Loucy (cell line): Measurements from ENCODE around the gene ANKRD10.

ENCODE experiments used
- EZH2phosphoT487 ChIP-seq: fragments of 200-600 bp; IDR thresholded peaks from 2 replicates; pipeline ENCODE4 v1.6.1; 2018; ENCODE audit warnings: antibody characterized with exemption, mild to moderate bottlenecking, moderate library complexity, borderline replicate concordance
- TF ChIP-seq, protein P1 (sequence below): fragments of 200-600 bp; sonication (generic); conservative IDR thresholded peaks from 2 replicates; pipeline ENCODE4 v1.5.1; 2014; ENCODE audit warnings: mild to moderate bottlenecking, antibody characterized with exemption, low read length

DNA sequence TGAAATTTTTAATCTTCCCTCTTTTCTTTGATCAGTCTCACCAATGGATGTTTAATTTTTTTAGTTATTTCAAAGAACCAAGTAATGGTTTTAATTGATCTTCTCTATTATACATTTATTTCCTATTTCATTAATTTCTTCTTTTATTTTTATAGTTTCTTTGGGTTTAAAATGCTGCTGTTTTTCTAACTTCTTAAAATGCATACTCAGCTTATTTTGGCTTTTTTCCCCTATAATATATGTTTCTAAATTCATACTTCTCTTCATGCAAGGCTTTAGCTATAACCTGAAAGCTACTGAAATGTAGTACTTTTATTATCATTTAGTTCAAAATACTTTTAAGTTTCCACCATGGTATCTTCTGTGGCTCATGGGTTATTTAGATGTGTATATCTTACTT, 53.9 kb downstream of the ANKRD10 start:
- TF ChIP-seq, protein P1, sequence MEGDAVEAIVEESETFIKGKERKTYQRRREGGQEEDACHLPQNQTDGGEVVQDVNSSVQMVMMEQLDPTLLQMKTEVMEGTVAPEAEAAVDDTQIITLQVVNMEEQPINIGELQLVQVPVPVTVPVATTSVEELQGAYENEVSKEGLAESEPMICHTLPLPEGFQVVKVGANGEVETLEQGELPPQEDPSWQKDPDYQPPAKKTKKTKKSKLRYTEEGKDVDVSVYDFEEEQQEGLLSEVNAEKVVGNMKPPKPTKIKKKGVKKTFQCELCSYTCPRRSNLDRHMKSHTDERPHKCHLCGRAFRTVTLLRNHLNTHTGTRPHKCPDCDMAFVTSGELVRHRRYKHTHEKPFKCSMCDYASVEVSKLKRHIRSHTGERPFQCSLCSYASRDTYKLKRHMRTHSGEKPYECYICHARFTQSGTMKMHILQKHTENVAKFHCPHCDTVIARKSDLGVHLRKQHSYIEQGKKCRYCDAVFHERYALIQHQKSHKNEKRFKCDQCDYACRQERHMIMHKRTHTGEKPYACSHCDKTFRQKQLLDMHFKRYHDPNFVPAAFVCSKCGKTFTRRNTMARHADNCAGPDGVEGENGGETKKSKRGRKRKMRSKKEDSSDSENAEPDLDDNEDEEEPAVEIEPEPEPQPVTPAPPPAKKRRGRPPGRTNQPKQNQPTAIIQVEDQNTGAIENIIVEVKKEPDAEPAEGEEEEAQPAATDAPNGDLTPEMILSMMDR = no peak
- no peak for TF ChIP-seq EZH2phosphoT487
